GM21825 (cell line): ENCODE measurements around the gene CD207.
"Not testable (repeated sequence)": the region's sequence is repeated elsewhere in the genome, so short reads cannot be mapped to it uniquely, and the experiment has no call there.

Experiments
- ATAC-seq: cut with Tn5 transposase; IDR thresholded peaks from one replicate; pipeline ENCODE4 v1.9.1; 2021; ENCODE audit warnings: mild to moderate bottlenecking, moderate library complexity; ENCODE audit not compliant: unreplicated experiment

Gene CD207

DNA sequence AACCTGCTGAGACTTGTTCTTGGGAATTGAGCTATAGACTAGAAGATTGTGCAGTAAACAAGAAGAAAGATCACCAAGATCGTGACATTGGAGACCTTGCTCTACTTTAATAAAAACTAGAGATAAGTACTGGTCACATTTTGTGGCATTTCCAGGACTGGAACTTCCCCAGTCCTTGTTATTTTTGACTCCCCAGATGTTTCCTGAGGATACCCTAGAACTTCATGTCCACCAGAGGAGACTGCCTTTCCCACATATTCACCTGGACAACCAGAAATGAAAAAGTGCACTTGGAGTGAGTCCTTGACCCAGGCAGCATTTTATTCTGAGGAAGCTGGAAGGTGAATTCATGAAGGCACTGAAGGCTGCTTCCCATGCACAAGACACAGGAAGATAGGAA, 5.7 kb downstream of the CD207 start:
- no peak for ATAC-seq

DNA sequence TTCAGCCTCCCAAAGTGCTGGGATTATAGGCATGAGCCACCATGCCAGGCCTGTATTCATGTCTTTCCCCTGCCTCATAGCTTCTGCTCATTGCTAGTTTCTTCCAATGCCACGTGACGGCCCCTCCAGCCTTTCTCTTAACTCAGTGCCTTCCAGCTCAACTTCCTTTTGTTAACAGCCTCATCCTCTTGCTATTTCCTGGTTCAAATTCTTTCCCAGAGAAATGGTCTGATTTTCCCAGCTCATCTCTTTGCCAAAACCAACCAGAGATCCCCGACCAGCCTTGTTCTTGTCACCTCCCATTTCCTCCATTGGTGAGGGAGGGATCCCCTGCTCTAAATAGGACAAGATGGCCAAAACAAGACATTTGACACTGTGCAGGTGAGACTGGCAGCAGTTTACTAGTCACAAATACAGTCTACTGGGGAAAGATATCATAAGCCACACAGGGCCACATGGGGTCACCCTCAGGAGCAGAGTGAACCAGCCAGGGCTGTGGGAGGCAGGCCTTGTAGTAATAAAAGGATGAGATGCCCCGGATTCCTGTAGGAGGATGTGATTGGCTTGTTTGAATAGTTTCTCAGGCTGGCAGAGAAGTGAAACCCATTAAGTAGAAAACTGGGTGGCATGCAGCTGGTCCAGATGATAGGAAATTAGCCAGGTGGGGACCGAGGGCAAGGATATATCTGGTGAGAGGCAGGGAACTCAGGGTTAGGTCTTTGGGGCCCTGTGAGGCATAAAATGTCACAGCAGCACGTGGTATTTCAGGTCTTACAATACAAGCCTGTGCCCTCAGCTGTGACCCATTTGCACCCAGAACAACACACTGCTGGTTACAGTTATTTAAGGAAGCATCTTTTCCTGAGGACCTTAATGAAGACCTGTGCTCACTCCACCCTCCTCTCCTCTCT, 6.4 kb downstream of the CD207 start:
- no peak for ATAC-seq

DNA sequence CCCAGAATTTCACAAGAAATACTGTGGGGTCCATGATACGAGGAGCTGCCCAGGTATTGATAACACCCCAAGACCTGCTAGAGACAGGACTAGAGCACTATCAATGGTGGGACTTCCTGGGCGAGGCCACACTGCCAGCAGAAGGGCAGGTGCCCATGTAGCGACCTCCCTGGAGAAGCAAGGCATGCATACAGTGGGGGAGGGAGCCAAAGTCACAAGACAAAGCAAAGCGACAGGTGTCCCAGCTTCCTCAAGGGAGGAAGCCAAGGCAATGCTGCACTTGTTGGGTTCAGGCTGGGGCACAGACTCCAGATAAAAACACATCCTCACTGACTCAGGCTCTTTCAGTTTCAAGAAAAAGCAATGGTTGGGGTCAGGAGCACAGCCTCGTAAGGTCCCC, 7.5 kb downstream of the CD207 start:
- ATAC-seq = no peak

DNA sequence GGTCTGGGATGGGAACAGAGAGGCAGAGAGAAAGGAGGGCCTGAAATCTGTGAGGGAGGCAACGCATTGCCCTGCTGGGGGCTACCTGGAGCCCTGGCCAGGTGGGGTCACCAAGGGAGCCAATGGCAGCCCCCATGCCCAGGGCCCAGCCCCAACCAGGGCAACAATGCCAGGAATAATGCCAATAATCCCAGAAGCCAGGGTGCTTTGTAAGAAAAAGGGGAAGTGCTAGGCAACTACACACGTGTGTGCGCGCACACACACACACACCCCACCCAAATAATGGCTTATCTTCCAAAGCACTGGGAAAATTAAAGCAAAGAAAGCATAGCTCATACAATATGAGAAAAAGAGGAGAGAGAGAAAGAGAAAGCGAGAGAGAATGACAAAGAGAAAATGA, 8.2 kb downstream of the CD207 start:
- ATAC-seq = no peak

DNA sequence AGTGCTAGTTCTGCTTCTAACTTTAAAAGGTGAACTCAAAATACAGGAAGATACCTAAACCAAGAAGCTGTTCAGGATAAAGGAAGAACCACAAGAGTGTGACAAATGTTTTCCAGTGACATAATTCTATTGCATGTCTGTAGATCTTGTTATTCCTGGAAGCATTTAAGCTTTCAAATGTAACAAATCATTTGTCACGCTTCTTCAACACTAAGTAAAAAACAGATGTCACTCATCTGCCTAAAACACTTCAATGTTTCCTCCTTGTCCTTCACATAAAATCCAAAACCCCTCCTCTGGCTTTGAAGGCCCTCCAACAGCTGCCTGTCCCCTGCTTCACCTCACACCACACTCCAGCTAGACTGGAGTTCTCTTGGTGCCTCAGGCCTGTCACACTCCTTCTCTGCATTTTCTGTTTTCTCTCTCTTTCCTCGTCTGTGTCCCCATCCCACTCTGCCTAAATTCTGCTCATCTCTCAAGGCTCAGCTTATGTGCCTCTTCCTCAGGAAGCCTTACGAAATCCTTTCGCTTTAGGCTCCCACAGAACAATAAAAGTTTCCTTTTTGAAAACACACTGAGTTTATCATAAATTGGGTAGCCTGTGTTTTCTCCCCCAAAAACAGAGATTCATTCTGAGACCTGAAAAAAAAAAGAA, 8.8 kb downstream of the CD207 start:
- no peak for ATAC-seq

DNA sequence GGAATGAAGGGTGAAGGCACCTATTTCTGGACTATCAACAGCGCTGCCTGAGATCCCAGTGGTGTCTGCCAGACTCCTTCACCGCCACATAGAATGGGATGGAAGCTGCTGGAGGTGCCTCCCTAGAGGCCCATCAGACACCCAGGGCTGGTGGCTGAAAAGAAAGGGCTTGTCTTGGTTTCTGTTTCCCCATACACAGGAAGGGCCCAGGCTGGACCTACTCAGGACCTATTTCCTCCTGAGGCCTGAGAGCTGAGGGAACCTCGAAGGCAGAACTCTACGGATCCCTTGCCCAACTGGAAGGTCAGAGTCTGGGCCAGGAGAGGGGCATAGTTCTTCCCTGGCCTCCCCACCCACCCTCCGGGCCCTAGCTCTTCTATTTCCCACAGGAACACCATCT, 12.4 kb downstream of the CD207 start:
- ATAC-seq = no peak

DNA sequence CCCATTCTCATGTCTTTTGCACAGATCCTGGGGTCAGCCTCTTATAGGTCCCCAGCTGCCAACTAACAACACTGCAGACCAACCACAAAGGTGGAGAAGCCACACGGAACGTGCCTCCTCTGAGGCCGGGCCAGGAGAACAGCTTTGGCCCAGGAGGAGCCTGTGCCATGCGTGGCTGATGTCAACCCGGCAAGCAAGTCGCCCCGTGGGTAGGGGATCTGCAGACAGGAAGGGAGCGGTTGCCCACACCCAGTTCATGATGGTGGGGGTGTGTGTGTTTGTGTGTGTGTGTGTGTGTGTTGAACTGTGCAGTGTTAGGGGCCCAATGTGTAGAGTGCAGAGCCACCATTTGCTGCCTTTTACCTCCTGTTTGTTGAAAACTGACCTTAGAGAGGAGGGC, 12.8 kb downstream of the CD207 start:
- ATAC-seq = no peak

DNA sequence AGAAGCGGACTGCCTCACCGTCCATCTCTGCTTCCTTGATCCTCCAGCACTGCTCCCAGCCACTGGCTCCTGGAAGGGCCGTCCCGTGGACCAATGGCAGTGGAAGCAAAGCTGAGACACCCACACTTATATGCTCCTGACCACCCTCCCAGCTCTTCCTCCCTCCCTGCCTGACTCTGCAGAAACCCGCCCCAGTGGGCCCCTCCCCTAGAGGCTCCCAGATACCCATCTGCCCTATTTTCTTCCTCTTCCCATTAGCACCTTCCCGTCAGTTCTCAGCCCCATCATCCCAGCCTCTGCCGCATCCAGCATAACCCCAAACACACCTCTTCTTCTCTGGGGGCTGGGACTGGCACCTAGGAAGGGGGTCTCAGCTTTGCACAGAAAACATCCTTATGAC, 15.1 kb downstream of the CD207 start, which contains the start of gene CLEC4F:
TSS of gene CLEC4F (minus strand) at position 101 of the 400 bp plus-strand sequence. CDS start at position 25, 76 bp downstream.
- no peak for ATAC-seq

DNA sequence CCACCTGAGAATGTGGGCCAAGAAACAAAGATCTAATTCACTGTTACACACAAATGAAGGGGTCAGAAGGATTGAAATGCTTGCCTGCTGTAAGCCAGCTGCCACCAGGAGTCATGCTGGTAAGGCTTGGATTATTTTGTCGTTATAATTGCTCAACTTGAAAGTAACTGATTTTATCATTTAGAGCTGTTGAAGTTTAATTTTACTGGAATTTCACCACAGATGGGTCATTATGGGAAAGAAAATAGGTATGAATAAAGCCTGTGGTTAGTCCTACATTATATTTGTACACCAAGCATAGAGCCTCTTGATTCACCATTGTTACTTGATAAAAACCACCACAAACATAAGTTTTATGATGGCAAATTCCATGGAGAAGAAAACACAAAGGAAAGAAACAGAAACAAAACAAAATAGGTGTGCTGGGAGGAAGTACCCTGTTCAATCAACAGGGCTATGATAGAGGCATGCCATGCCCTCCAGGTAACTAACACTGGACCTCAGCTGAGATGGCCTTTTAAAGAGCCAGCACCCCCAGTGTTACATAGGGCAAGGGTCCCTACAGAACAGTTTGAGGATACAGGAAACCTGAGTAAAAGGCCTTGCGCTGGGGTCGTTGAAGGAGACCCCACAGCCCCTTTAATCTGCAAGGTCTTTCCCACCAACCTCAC, 18.2 kb downstream of the CD207 start:
- ATAC-seq = no peak

DNA sequence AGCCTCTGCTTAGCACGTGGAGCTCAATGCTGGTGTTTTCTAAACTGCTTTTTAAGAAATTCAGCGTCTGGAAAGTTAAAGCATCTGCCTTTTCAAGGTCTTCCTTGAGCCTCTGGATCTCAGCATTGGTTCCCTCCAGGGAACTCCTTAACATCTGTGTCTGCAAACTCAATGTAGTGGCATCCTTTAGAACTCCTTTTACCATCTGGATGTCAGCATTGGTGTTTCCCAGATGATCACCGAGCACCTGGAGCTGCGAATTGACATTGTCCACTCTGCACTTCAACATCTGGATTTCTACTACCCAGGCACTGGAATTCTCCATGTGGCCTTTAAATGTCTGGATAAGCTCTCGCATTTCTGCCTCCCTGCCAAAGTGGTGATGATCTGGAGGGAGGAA, 18.9 kb downstream of the CD207 start:
- ATAC-seq = no peak

DNA sequence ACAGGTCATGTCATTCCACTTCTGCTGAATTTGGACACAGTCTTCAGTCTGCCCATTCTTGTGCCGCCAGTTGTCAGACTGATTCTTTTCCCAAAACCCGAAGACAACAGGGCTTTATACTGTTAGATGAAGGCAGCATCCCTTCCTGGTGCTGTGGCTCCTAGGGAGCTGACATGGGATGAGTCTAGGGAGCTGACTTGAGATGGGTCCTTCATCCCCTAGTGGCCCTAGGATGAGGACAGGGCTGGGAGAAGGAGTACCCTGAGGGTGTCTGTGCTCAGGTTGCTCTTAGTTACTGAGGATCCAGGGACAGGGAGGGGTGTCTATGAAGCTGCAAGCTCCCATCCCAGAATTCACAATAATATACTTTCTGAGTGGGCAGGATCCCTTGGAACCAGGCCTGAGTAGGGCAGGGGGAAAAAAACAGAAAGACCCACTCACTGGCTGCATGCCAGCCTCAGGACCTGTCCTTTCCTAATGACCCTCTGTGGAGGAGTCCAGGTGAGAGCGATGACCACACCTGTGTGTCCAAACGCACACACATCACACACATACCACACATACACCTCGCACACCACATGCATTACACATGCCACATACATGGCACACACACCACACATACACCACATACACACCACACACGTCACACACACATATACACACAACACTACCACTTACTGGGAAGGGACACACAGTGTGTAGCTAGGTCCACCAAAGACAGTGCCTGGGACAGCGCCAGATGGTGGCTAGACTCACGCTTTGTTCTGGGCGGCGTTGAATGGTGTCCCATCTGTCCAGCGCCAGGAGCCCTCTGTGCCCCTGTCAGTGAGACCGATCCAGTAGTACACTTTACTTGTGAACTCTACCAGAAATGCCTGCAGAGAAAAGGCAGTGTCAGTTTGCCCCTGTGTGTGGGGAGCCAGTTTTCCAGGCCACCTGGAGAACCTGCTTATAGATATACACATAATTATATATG, 26.3 kb downstream of the CD207 start:
- no peak for ATAC-seq

DNA sequence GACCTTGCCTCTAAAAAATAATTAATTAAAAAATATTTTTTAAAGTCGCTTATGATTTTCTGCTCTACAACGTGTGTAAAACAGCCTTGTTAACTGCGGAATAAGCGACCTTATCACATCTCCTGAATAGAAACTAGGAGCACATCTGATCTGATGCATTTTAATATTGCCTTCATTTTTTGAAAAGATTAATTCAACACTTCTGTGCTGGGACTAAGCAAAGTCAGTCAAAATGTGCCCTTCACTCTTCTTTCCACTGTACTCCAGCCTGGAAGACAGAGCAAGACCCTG, 27.8 kb downstream of the CD207 start:
- ATAC-seq = no peak

DNA sequence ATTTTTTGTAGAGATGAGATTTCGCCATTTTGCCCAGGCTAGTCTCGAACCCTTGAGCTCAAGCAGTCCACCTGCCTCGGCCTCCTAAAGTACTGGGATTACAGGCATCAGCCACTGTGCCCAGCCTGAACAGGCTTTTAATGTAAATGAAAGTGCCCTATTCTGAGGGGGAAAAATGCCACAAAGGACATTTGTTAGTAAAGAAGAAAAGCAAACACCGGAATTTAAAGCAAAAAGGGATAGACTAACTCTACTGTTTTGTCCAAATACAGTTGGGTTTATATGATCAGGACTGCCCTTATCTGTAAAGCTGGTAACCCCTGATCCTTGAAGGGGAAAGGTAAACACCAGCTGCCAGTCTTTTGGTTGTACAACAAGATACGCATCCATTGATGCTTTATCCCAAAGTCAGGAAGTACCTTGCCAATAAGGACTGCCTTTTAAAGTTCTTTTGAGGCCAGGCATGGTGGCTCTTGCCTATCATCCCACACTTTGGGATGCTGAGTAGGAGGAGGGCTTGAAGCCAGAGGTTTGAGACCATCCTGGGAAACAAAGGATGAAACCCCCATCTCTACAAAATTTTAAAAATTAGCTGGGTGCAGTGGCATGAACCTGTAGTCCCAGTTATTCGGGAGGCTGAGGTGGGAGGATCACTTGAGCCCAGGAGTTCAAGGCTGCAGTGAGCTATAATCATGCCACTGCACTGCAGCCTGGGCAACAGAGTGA, 28.4 kb downstream of the CD207 start:
- ATAC-seq = no peak

DNA sequence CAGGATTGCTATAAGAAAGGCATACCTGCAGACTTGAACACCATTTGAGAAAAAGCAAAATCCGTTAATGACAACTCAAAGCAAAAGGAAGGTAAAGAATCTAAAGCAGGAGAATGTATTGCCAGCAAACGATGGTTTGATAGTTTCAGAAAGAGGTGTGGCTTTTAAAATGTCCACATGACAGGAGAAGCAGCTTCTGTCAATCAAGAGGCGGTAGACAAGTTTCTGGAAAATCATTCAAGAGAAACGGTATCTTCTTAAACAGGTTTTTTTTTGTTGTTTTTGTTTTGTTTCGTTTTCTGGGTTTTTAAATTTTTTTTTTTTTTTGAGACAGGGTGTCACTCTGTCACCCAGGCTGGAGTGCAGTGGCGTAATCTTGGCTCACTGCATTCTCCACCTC, 29.0 kb downstream of the CD207 start:
- no peak for ATAC-seq

DNA sequence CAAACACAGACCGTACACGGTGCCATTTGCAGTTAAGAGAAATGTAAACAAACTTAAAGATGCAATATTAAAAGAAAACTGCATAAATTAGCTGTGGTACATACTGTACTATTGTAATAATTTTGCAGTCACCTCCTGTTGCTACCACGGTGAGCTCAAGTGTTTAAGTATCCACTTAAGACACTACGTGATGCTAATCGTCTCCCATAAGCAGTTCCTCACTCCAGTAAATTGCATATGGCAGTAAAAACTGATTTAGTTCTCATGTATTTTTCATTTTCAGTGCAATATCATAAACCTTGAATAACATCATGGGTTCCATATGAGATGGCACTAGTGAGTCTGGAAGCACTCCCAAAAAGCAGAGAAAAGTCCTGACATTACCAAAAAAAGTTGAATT, 29.6 kb downstream of the CD207 start:
- no peak for ATAC-seq

DNA sequence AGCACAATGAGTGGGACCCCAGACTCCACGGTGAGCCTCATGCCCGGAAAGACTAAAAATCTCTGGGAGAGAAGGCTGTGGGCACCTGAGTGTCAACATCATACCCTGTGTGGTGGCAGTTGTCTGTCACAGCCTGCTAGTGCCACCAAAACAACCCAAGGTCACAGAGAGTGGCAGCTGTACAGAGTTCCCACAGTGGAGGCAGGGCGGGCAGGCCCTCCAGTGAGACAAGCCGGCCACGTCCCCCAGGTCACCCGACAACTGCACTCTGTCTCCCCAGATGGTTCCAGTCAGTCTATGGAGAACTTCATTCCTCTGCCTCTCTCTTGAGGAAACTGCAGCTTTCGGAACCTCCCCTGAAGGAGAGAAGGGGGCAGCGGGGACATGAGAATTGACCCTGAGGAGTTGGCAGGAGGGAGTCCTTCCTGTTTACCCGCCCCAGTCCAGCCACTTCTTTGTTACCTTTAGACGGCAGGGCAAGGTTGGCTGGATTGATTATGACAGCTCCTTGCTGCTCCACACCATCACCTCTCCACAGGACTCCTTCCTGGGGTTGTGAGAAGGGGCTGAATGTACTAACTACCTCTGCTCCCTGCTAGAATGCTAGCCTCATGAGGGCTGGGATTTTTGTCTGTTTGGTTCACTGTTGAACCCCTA, 33.9 kb downstream of the CD207 start:
- no peak for ATAC-seq

DNA sequence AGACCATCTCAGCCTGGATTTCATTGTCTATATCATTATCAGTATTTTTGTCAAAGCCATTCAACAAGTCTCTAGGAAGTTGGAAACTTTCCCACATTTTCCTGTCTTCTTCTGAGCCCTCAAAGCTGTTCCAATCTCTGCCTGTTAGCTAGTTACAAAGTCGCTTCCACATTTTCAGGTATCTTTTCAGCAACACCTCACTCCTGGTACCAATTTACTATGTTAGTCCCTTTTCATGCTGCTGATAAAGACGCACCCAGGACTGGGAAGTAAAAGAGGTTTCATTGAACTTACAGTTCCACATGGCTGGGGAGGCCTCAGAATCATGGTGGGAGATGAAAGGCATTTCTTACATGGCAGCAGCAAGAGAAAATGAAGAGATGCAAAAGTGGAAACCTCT, 35.9 kb downstream of the CD207 start:
- ATAC-seq = no peak

DNA sequence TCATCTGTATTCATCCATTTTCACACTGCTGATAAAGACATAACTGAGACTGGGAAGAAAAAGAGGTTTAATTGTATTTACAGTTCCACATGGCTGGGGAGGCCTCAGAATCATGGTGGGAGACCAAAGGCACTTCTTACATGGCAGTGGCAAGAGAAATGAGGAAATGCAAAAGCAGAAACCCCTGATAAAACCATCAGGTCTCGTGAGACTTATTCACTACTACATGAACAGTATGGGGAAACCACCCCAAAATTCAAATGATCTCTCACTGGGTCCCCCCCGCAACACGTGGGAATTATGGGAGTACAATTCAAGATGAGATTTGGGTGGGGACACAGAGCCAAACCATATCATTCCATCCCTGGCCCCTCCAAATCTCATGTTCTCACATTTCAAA, 37.6 kb downstream of the CD207 start:
- not testable (repeated sequence) for ATAC-seq

DNA sequence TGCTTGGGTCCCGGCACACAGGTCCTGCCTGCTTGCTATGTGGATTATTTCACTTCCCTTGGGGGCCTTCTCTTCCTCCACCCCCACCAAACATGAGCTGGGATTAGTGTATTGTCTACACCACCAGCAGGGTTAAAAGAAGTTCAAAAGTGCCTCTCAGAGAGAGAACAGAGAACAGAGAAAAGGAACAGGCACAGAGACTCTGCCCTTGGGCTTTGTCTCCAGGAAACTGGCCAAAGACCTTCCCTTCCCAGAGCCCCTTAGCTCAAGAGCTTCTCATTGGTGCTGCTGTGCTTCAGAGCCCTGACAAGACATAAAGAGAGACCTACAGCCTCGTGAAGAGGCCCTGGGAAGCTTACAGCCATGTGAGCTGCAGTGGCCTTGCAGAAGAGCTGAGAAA, 38.1 kb downstream of the CD207 start:
- no peak for ATAC-seq

DNA sequence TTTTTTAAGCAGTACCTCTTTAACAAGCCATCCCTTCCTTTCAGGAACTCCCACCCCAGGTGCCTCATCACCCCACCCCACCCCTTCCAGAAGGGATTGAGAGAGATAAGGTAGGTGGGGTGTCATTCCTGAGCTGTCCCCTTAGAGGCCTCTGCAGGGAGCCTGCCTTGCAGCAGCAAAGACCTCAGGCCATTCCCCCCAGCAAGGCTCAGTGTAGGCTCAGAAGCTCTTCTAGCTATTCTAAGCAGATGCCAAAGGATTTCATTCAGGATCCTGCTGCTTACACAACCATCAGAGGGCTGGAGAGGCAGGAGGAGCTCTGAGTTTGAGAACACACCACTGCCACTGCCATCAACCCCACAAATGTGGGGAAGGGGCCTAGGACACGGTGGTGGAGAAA, 39.4 kb downstream of the CD207 start:
- no peak for ATAC-seq
